C4-2B (cell line): ENCODE results near the gene PSD4.

ENCODE experiments used
- H3K27ac ChIP-seq: fragments of 450-650 bp; 2 replicates; pipeline ENCODE4 v1.5.1; 2017
- CTCF ChIP-seq: fragments of 450-650 bp; conservative IDR thresholded peaks from 2 replicates; pipeline ENCODE4 v1.5.1; 2017; ENCODE audit warnings: mild to moderate bottlenecking
- ZFX ChIP-seq: fragments of 450-650 bp; IDR thresholded peaks from 2 replicates; pipeline ENCODE4 v1.6.1; 2017

Gene PSD4

DNA sequence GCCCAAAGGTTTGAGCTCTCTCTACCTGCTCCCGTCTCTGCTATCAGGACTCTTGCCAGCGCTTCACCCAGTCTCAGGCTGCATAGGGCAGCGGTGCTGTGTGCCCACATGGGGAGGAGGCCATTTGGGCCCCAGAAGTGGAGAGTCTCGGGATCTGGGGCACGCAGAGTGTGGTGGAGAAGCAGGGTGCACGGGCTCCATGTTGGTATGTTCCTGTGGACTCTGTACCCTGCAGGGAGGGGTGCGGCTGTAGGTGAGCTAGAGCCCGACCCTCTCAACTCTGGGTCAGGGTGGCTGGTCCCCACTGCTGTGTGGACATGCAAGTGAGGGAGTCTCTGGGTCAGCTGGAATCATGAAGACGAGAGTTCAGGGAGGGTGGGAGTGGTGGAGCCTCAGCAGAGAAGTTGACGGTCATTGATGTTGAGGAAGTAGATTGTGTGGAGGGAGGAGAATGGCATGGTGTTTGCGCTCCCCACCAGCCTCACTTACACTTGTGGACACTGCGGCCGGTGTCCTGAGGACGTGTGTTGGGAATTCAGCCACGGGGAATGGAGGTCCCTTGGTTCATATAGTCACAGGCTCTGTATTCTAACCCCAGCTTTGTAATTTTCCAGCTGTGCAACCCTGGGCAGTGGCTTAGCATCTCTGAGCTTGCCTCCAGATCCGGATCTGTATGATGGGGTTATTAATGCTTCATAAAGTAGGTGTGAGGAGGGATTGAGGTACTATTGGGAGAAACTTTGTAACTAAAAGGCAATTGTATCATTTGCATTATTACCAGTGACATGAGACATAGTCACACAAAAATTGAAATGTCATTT is 840 bp upstream of the PSD4 start:
- TF ChIP-seq CTCF (no peak), ZFX (no peak)
- H3K27ac ChIP-seq, result no peak overlapping the region

- TF ChIP-seq ZFX, result no peak
- TF ChIP-seq CTCF, result no peak
- H3K27ac ChIP-seq, result no peak overlapping the region
Observed at GRCh38 chr2:113174376-113174750, 592 bp downstream of the PSD4 start.

DNA sequence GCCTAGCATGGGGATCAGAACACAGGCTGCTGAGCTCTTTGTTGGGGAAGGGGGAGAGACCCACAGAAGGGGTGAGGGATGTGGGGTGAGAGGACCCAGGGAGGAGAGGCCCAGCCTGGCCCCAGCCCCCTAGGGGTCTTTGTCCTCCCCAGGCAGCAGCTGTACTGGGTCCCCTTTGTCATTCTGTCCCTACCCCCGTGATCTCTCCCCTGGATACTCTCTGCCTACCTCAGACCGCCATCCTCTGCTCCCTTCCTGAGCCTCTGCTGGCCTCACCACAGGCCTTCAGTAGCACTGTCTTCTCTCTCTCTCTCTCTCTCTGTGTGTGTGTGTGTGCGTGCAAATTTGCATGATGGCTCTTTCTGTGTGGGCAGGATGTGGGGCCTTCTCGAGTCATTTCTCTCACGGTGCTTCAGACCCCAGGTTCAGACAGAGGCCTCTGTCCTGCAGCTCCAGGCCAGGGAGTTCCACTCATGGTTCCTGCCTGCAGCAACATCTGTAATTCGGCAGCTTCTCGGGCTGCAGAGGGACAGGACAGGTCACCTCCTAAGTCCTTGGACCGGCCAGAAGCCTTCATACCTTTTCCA is 1.4 kb downstream of the PSD4 start:
- TF ChIP-seq CTCF (no peak), ZFX (no peak)

GRCh38 chr2:113175736-113176695 is 2.2 kb downstream of the PSD4 start:
- TF ChIP-seq ZFX (no peak), CTCF (no peak)
- H3K27ac ChIP-seq, result no peak overlapping the region

More for the DNA sequence above, 1.4 kb downstream of the PSD4 start:
- no peak overlapping the region for H3K27ac ChIP-seq

GRCh38 chr2:113176696-113177355 is 3.1 kb downstream of the PSD4 start:
- no peak overlapping the region for H3K27ac ChIP-seq
- TF ChIP-seq ZFX, result no peak
- no peak for TF ChIP-seq CTCF

DNA sequence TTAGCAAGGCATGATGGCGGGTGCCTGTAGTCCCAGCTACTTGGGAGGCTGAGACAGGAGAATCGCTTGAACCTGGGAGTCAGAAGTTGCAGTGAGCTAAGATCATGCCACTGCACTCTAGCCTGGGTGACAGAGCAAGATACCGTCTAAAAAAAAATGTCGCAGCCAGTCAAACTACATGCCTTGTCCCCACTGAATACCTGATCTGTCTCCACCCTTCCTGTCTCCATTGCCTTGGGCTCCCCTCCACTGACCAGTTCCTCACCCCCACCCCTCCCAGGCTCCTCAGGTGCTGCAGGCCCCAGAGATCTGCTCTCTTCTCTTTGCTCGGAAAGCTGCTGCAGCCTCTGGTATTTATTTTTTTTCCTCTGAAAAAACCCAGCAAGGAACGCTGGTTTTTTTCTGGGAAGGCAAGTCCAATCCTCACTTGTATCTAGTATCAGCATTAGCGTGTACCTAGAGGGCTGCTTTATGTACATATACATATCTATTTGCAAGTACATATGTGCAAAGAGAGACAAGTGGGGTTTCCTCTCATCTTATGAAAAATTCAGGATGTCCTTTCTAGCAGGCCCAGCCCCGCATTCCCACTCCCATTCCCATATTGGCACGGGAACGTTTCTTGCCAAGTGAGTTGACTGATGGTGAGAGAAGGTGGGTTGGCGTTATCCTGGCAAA is 4.4 kb downstream of the PSD4 start:
- TF ChIP-seq CTCF (no peak), ZFX (no peak)
- H3K27ac ChIP-seq, result no peak overlapping the region
